Measurements from ENCODE around the gene TPM1.

Gene TPM1

GRCh38 chr15:63040954-63041353 lies 1.6 kb upstream of the TPM1 start:
- no peak for FAIRE-seq
- DNase-seq (ENCODE audit: insufficient read length, low spot score), result no peak
- no peak for TF ChIP-seq POLR2A (IDR thresholded peaks at IDR 0.05; ENCODE audit: low read depth, low read length)

- DNase-seq (ENCODE audit: insufficient read length, low spot score) (no peak), FAIRE-seq (no peak)
- TF ChIP-seq POLR2A (IDR thresholded peaks at IDR 0.05; ENCODE audit: low read depth, low read length), result no peak
Measured at GRCh38 chr15:63041402-63041973, 1.1 kb upstream of the TPM1 start.

GRCh38 chr15:63042877-63043334 lies 359 bp downstream of the TPM1 start:
- TF ChIP-seq POLR2A (IDR thresholded peaks at IDR 0.05; ENCODE audit: low read depth, low read length), result no peak
- DNase-seq (ENCODE audit: insufficient read length, low spot score) (no peak), FAIRE-seq (no peak)

- DNase-seq (ENCODE audit: insufficient read length, low spot score), result no peak
- TF ChIP-seq POLR2A (IDR thresholded peaks at IDR 0.05; ENCODE audit: low read depth, low read length), result 0 out of 2 replicates have a peak, but pooled peaks have one; percentile 16
- FAIRE-seq, result no peak
Measured at GRCh38 chr15:63043335-63044076, 959 bp downstream of the TPM1 start.

- DNase-seq (ENCODE audit: insufficient read length, low spot score), result no peak
- FAIRE-seq, result no peak
- TF ChIP-seq POLR2A (IDR thresholded peaks at IDR 0.05; ENCODE audit: low read depth, low read length), result peak; percentile 6; the same call in 1 of the 2 replicates
Measured at GRCh38 chr15:63044077-63044644, 1.6 kb downstream of the TPM1 start.

- DNase-seq (ENCODE audit: insufficient read length, low spot score) (no peak), FAIRE-seq (no peak)
- no peak for TF ChIP-seq POLR2A (IDR thresholded peaks at IDR 0.05; ENCODE audit: low read depth, low read length)
Measured at GRCh38 chr15:63044645-63045464, 2.3 kb downstream of the TPM1 start.

- no peak for DNase-seq (ENCODE audit: insufficient read length, low spot score)
- TF ChIP-seq POLR2A (IDR thresholded peaks at IDR 0.05; ENCODE audit: low read depth, low read length), result no peak
- no peak for FAIRE-seq
Measured at GRCh38 chr15:63045465-63045840, 2.9 kb downstream of the TPM1 start.

- no peak for TF ChIP-seq POLR2A (IDR thresholded peaks at IDR 0.05; ENCODE audit: low read depth, low read length)
- DNase-seq (ENCODE audit: insufficient read length, low spot score) (no peak), FAIRE-seq (no peak)
Measured at GRCh38 chr15:63045879-63046278, 3.3 kb downstream of the TPM1 start.

- TF ChIP-seq POLR2A (IDR thresholded peaks at IDR 0.05; ENCODE audit: low read depth, low read length), result no peak
- FAIRE-seq, result no peak
- DNase-seq (ENCODE audit: insufficient read length, low spot score), result no peak
Measured at GRCh38 chr15:63046917-63047760, 4.6 kb downstream of the TPM1 start.

- TF ChIP-seq POLR2A (IDR thresholded peaks at IDR 0.05; ENCODE audit: low read depth, low read length), result no peak
- no peak for FAIRE-seq
- DNase-seq (ENCODE audit: insufficient read length, low spot score), result no peak
Measured at GRCh38 chr15:63047792-63048114, 5.2 kb downstream of the TPM1 start.

GRCh38 chr15:63048115-63048775 lies 5.7 kb downstream of the TPM1 start:
- TF ChIP-seq POLR2A (IDR thresholded peaks at IDR 0.05; ENCODE audit: low read depth, low read length), result peak; percentile 67
- peak; percentile 71 for DNase-seq (ENCODE audit: insufficient read length, low spot score)
- FAIRE-seq, result no peak

GRCh38 chr15:63048776-63049665 lies 6.5 kb downstream of the TPM1 start:
- DNase-seq (ENCODE audit: insufficient read length, low spot score) (no peak), FAIRE-seq (no peak)
- no peak for TF ChIP-seq POLR2A (IDR thresholded peaks at IDR 0.05; ENCODE audit: low read depth, low read length)
